GM12864 (cell line): ENCODE measurements around the gene MORF4L2.

ENCODE experiments used
- DNase-seq: peaks from one replicate; pipeline ENCODE4 v3.0.0-alpha.2; 2011; ENCODE audit warnings: low read depth
- H3K4me3 ChIP-seq: 2 replicates; pipeline ENCODE4 v1.5.1; 2011; ENCODE audit warnings: mild to moderate bottlenecking, low read depth, low read length, control low read depth
- TF ChIP-seq, protein P1 (sequence below): IDR thresholded peaks from 2 replicates; pipeline ENCODE4 v1.5.1; 2011; ENCODE audit warnings: low read depth, mild to moderate bottlenecking, moderate library complexity, low read length, control low read depth, inconsistent platforms; ENCODE audit errors: missing control alignments

MORF4L2 gene, protein sequence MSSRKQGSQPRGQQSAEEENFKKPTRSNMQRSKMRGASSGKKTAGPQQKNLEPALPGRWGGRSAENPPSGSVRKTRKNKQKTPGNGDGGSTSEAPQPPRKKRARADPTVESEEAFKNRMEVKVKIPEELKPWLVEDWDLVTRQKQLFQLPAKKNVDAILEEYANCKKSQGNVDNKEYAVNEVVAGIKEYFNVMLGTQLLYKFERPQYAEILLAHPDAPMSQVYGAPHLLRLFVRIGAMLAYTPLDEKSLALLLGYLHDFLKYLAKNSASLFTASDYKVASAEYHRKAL

DNA sequence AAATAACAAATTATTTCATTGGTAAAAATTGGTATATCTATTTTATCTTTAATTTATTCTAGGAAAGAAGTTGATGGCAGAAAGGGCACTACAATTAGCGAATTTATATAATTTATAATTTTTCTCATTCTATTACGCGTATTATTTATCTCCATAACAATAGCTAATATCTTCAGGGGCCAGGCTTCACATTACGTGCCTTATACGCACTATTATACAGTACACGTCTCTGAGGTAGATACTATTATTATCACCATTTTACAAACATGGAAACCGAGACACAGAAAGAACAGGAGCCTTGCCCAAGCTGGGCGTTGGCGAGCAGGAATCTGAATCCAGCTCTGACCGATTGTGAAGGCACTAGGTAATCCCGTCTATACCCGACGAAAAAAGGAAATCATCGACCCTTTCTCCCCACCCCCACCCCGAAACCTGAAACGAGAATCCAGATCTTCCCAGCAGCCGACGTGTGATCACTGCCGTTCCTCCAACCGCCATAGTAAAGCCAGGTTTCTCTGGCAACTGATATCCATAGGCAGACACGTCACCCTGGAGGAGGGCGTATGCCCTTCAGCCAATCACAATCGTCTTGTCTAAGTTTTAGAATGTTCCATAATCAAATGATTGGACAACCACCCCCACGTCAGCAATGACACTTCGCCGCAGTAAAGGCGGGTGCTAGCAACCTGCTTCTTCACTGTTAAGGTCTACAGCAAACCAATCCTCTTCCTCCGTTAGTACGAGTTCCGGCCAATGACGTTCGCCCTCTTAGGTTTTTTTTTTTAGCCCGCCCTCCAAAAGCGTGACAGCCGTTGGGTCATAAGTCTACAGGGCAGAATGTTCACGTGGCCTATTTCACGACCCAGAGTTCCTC is at the start of gene MORF4L2:
Gene MORF4L2, minus strand, starts transcription at position 501 of the 874 bp plus-strand sequence. CDS start 9,672 bp downstream, outside the sequence.
- TF ChIP-seq, protein P1, sequence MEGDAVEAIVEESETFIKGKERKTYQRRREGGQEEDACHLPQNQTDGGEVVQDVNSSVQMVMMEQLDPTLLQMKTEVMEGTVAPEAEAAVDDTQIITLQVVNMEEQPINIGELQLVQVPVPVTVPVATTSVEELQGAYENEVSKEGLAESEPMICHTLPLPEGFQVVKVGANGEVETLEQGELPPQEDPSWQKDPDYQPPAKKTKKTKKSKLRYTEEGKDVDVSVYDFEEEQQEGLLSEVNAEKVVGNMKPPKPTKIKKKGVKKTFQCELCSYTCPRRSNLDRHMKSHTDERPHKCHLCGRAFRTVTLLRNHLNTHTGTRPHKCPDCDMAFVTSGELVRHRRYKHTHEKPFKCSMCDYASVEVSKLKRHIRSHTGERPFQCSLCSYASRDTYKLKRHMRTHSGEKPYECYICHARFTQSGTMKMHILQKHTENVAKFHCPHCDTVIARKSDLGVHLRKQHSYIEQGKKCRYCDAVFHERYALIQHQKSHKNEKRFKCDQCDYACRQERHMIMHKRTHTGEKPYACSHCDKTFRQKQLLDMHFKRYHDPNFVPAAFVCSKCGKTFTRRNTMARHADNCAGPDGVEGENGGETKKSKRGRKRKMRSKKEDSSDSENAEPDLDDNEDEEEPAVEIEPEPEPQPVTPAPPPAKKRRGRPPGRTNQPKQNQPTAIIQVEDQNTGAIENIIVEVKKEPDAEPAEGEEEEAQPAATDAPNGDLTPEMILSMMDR = no peak
- peak; percentile 95 for DNase-seq
- peak within 1 kb of the TSS; percentile 56 for H3K4me3 ChIP-seq

DNA sequence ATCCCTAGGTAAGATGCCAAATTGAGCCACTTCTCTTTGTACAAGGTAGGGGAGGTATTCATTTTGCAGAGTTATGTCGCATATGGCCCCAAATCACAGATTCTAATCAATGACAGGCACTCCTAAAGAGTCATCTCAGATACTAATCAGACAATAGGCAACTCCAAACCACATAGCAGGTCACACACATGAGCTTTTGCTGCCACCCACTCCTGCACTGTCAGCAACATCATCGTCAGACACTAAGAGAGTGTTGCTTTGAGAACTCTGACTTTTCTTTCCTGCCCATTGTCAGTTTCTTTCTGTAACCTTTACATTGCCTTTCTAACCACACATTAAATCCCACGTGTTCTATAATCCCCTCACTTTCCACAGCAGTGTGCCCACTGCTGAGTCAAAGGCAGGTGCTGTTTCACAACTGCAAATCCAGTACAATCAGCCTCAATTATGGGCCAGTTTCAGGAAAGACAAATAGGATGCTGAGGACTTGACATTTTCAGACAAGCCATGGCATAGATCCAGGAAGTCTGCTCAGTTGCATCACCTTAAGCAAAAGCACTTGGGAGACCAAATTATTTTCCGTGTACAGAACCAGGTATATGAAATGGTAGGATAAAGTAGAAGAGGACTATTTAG is 47.7 kb upstream of the MORF4L2 start:
- H3K4me3 ChIP-seq = no peak overlapping the region
- no peak for DNase-seq
- TF ChIP-seq, protein P1 = no peak

DNA sequence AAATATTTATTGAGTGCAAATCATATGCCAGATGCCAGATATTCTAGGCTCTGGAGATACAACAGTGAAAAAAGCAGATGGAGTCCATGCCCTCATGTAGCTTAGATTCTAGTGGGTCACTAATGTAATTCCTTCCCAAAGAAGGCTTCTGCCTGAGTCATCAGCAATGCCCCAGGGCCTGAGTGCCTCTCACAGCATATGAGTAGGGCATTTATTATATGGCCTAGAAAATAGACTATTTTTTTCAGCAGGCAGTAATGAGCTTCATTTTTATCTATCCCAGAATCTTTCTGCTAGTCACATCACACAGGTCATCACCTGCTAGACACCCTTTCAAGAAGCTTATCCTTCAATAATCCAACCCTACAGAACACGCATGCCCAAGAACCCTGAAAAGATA is 46.5 kb upstream of the MORF4L2 start:
- no peak for DNase-seq
- H3K4me3 ChIP-seq = no peak overlapping the region
- TF ChIP-seq, protein P1 = no peak

DNA sequence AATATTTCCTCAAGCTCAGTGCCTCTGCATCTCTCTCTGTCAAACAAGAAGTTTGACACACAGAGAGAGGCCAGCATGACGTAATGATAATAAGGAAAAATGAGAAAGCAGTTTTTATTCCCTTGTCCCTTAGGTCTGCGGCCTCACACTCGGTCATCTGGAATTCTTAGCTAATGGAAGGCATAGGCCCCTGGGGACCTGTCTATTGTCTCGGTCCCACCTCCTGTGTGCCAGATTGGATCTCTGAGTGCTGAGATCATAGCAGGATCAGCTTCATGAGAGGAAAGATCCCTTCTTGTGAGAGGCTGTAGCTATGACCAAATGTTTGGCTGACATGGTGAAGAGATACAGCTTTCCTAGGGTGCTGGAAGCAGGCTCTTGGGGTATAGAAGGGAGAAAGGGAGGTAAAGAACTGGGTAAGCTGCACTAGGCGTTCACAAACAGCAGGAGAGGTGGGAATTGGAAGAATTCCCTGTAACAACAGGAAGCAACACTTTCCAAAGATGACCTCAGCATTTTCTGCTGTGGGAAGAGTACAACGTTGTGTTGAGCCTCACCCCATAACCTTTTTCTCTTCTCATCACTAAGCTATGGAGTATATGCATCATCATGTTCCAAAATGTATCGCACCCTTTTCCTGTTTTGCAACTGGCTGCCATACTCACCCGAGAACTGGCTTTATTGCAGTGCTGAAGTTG is 44.4 kb upstream of the MORF4L2 start:
- TF ChIP-seq, protein P1 = no peak
- no peak for DNase-seq
- H3K4me3 ChIP-seq = no peak overlapping the region

DNA sequence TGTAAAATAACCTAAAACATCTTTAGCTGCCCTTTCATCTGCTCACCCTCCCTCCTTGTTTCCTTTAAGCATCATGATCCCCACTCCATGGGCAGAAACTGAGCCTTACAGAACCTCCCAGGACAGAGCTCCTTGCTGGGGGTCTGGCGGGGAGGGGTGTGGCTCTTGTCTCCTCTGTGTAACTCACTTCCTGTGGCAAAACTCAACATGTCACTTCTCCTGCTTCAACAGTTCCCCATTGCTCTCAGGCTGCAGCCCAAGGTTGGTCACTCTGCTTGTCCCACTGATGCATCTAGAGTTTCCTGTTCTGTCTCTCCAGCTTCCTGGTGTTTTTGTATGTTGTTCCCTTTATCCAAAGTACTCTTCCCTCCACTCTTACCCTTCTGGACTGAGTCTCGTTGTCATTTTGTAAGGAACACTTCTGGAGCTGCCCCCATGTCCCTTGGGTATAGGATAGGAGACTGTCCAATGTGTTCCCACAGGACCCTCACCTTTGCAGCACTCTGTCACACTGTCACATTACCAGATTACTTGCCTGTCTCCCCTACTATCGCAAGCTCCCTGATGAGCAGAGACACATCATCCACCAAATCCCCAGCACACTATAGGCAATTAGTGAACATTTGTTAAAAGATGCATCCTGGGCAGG is 43.8 kb upstream of the MORF4L2 start:
- TF ChIP-seq, protein P1 = no peak
- no peak for DNase-seq
- no peak overlapping the region for H3K4me3 ChIP-seq

DNA sequence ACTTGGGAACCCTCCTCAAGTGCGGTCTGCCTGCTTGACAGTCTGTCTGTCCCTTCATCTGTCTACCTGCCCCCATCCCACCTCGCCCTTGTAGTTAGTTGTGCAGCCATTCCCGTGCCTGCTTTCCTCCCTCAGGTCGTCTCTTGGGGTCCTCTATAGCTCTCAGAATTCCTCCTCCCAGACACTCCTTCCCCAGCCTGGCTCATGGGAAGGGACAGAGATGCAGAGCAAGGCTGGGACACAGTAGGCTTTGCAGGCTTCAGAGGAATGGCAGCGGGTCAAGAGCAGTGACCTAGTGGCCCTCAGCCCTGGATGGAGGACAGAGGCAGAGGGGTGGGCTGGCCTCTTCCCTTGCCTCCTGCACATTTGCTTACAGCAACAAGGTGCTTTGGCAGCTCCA is 42.5 kb upstream of the MORF4L2 start:
- TF ChIP-seq, protein P1 = no peak
- DNase-seq = no peak

More for the DNA sequence above, 42.5 kb upstream of the MORF4L2 start:
- no peak overlapping the region for H3K4me3 ChIP-seq
